Measurements from ENCODE around the gene GARIN1A. TPM values are rescaled to one million over a fixed set of nuclear protein-coding genes. Genes with fewer than 3 reads are reported as not detected.

The GARIN1A gene
- total and polyA plus RNA-seq, 10 of the 15 experiments (the other 5 are each of a cell fraction or from before 2014, with no cell fraction given) = 0.04 to 0.43 (median 0.23) TPM; not detected in 1

DNA sequence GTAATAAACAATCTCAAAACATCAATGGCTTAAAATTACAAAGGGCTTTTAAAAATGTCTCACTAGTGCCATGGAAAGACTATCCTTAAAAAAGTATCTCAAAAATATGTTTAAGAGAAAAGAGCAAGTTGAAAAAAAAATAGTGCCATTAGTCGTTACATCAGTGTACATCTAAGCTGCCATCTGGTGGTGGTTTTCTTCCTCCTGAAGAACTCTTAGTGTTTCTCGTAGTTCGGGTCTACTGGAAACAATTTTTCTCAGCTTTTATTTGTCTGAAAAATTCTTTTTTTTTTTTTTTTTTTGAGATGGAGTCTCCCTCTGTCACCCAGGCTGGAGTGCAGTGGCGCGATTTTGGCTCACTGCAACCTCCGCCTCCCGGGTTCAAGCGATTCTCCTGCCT is 5.9 kb upstream of the GARIN1A start:
- SMC1A ChIA-PET (ENCODE audit: uncharacterized antibody, unreplicated experiment) = interaction anchor here (0.7 to 0.8 kb wide), 2 partner anchors 11 to 267 kb away, joined by 3 read pairs; no protein-coding TSS in a partner anchor
- Histone ChIP-seq H3K36me3 (ENCODE audit: control insufficient read depth in 2 of 2, insufficient read depth in 2 of 2, low read length in 1 of 2) (no peaks in the 10 kb centered on the region), H3K79me2 (ENCODE audit: control insufficient read depth, insufficient read depth, low read length) (no peaks in the 10 kb centered on the region), H3K4me1 (ENCODE audit: control insufficient read depth, insufficient read depth, low read length) (no peaks in the 10 kb centered on the region), H3K4me2 (ENCODE audit: control insufficient read depth, insufficient read depth) (no peak overlapping the region), H3K27me3 (replicated peaks in 1 of 2; ENCODE audit: control insufficient read depth in 2 of 2, insufficient read depth in 2 of 2, low read length in 1 of 2) (no peaks in the 10 kb centered on the region), H4K20me1 (ENCODE audit: control insufficient read depth, insufficient read depth) (no peaks in the 10 kb centered on the region), H3K9me3 (replicated peaks; ENCODE audit: control insufficient read depth, insufficient read depth, low read length) (peaks cover 3% of the 10 kb centered on the region; the same call in 1 of the 3 replicates), H3K4me3 (no peak overlapping the region), H3K27ac (ENCODE audit: control insufficient read depth, insufficient read depth) (no peak overlapping the region), H3K9ac (ENCODE audit: control insufficient read depth, insufficient read depth, low read length) (no peak overlapping the region), H2AFZ (ENCODE audit: control insufficient read depth, low read depth, low read length) (no peak overlapping the region)
- in situ Hi-C loops (cut with MboI) = no loop called here
- DNase-seq (ENCODE audit: low read depth, low spot score) (no peak), FAIRE-seq (no peak), ATAC-seq (no peak)
- RAD21 ChIA-PET (ENCODE audit: unreplicated experiment) = interaction anchor here (1.1 kb wide), 1 partner anchor 237 kb away, joined by 3 read pairs; no protein-coding TSS in a partner anchor
- TF ChIP-seq, protein P1, sequence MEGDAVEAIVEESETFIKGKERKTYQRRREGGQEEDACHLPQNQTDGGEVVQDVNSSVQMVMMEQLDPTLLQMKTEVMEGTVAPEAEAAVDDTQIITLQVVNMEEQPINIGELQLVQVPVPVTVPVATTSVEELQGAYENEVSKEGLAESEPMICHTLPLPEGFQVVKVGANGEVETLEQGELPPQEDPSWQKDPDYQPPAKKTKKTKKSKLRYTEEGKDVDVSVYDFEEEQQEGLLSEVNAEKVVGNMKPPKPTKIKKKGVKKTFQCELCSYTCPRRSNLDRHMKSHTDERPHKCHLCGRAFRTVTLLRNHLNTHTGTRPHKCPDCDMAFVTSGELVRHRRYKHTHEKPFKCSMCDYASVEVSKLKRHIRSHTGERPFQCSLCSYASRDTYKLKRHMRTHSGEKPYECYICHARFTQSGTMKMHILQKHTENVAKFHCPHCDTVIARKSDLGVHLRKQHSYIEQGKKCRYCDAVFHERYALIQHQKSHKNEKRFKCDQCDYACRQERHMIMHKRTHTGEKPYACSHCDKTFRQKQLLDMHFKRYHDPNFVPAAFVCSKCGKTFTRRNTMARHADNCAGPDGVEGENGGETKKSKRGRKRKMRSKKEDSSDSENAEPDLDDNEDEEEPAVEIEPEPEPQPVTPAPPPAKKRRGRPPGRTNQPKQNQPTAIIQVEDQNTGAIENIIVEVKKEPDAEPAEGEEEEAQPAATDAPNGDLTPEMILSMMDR (IDR thresholded peaks at IDR 0.05 in 2 of 3, conservative IDR thresholded peaks at IDR 0.05 in 1 of 3; ENCODE audit: control insufficient read depth in 2 of 3, extremely low read depth in 1 of 3, insufficient read depth in 1 of 3, low read depth in 3 of 3, low read length in 3 of 3) = 0 out of 6 replicates have a peak, but pooled peaks of 1 of the 3 experiments have one; percentile 18
- no peak for TF ChIP-seq CREB1 (IDR thresholded peaks at IDR 0.05; ENCODE audit: low read depth)
- peak; percentile 20; the same call in 1 of the 2 replicates for TF ChIP-seq SMC3 (IDR thresholded peaks at IDR 0.05; ENCODE audit: borderline replicate concordance, low read length)
- TF ChIP-seq SREBF2 (IDR thresholded peaks at IDR 0.05; ENCODE audit: low read length) = no peak
- no peak for TF ChIP-seq BACH1 (IDR thresholded peaks at IDR 0.05; ENCODE audit: borderline replicate concordance)
- TF ChIP-seq TBL1XR1 (IDR thresholded peaks at IDR 0.05; ENCODE audit: low read depth, low read length) = no peak
- TF ChIP-seq SMARCA5 (IDR thresholded peaks at IDR 0.05) = no peak
- BruUV-seq (replicated peaks) = no TSS peak
- CTCF ChIA-PET = interaction anchor here (0.6 to 1.6 kb wide), 5 partner anchors 97 to 417 kb away, joined by 3 to 6 read pairs (median 3); no protein-coding TSS in a partner anchor
- WGBS (ENCODE audit: insufficient coverage, insufficient replicate concordance, low lambda C conversion rate, missing lambda C conversion rate) = 96% methylated on average over 3 of the region's 8 CpGs
- intact Hi-C loops (cut with micrococcal nuclease; ENCODE audit: unreplicated experiment) = no loop called here
- POLR2A ChIA-PET = interaction anchor here (0.6 kb wide), 1 partner anchor 39 kb away, joined by 3 read pairs; no protein-coding TSS in a partner anchor

All from GM12878 (cell line).